D721Med (cell line): Measurements from ENCODE around the gene YEATS4.

ENCODE experiments used
- DNase-seq: peaks from one replicate; pipeline ENCODE4 v3.0.0; 2011; ENCODE audit warnings: low spot score; ENCODE audit not compliant: insufficient read length
- FAIRE-seq: peaks from 2 replicates; lab custom pipeline; 2011; peaks lifted over from hg19 to GRCh38; lab: Jason Lieb, UNC
- CTCF ChIP-seq: IDR thresholded peaks from 2 replicates; pipeline ENCODE4 v1.5.1; 2012; ENCODE audit warnings: mild to moderate bottlenecking, control low read depth; ENCODE audit not compliant: insufficient read depth; ENCODE audit errors: missing control alignments

Gene YEATS4

DNA sequence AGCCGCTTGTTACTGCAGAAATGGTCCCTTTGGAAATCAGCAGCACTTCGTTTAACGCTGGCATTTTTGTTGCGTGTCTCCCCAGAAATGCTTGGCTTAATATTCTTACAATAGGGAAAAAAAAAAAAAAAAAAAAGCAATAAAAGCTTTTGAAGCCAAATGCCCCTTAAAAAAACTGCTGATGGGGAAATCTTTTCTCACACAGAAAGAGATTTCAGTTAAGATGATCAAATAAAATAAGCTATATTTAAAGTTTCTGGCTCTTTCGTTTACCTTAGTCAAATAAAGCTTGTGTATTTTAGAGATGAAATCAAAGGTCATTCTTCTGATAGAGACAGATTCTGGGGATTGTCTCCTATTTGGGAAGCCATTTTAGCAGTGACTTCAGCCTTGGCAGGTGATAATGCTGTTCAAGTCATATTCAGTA is 58.2 kb downstream of the YEATS4 start:
- TF ChIP-seq CTCF: no peak
- FAIRE-seq (no peak), DNase-seq (no peak)

- no peak for FAIRE-seq
- no peak for DNase-seq
- TF ChIP-seq CTCF: no peak
These were observed 60.2 kb downstream of the YEATS4 start for GRCh38 chr12:69419701-69420100.

DNA sequence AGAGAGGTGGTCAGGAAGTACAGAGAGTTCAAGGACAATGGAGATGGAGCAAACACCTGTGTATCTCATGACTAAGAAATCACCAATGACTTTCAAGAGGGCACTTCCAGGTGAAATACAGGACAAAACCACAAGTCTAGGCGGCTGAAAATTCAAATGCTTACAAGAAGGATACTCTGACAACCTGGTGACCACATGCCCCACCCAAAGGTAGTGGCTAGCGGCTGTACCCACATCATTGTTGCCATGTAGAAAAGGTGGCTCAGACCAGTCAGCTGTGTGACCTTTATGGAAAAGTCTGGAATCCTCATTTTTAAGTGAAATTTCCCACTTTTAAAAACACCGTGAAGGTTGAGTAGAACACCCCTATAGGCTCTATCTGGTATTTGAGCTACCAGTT is 62.0 kb downstream of the YEATS4 start:
- no peak for FAIRE-seq
- TF ChIP-seq CTCF: no peak
- no peak for DNase-seq

- DNase-seq (no peak), FAIRE-seq (no peak)
- TF ChIP-seq CTCF: no peak
These were observed 63.7 kb downstream of the YEATS4 start for GRCh38 chr12:69423037-69423905.

- TF ChIP-seq CTCF: no peak
- no peak for FAIRE-seq
- no peak for DNase-seq
These were observed 65.9 kb downstream of the YEATS4 start for GRCh38 chr12:69425417-69425816.

DNA sequence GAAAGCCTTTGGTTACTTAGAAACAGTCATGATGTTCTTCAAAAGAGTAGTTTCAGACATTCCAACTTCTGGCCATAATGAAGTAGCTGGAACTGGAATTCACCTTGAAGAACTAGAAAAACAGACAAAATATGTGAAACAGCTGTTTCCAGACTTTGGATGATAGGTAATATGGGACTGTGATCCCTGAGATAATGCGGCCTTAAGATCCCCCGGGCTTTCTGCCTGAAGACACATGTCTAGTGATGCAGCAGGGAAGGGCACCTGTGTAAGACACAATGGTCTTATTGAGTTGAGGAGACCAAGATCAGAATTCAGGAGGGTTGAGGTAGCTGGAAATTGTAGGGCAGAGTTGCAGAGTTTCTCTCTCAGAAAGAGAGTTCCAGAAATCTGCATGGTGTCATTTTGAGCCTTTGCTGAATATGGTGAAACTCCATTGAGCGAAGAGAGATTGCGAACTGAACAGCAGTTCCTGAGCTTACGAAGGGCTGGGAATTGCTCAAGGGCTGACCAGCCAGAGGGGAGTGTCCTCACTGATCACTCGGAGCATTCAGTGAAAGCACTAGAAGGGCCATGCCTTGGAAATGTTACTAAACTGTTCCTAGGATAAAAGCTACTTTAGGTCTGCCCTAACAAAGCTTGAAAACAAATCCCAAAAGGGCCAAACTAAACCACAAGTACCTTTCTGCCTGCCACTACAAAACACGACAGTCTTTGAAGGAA is 69.0 kb downstream of the YEATS4 start:
- no peak for DNase-seq

More for the DNA sequence above, 69.0 kb downstream of the YEATS4 start:
- no peak for TF ChIP-seq CTCF
- no peak for FAIRE-seq
